ENCODE results near the gene SEPTIN8. TPM values are rescaled to one million over a fixed set of nuclear protein-coding genes. Genes with fewer than 3 reads are reported as not detected.

Gene SEPTIN8
- total and polyA plus RNA-seq, 2 of the 13 experiments (the other 11 are each of a cell fraction or from before 2014, with no cell fraction given): 41.4 to 49.9 TPM

DNA sequence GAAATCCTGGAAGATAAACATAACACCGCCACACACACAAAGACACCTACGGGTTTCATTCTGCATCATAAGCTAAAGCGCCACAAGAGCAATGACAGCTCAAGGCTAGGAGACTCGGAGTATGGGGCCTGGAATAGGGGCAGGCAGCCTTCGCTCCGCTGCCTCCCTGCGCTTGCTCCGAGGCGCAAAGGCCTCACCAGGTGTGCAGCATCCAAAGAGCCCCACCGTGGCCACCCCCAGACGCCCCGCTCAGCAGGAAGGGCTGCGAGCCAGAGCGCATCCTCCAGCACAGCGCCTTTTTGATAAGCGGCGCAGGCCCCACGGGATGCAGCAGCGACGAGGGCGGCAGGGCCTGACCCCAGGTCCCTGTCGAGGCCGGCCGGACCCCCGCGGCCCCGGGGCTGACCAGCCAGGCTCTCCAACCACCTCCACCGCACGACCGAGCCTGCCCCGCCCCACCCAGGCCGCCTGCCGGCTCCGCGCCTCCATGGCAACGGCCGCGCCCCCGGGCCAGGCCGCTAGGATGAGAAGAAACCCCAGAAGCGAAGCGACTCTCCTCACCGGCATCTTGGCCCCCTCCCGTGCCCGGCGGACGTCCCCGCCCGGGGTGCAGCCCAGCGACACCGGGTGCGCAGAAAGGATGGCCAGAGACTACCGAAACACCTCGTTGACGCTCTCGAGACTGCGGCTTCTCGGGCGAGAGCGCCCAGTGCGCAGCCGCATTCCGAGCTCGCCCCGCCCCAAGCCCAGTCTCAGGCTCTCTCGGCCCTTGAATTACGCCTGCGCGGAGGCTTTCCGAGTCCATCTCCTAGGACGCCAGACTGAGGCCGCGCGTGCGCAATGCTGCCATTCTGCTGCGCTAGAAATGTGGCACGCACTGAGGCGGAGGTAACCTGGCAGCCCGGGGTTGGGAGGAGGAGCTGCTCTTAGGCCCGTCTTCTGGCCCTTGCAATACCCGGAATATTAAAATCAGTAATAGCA is 39.9 kb downstream of the SEPTIN8 start, which contains the start of gene KIF3A (continued):
- TF ChIP-seq, protein P1, sequence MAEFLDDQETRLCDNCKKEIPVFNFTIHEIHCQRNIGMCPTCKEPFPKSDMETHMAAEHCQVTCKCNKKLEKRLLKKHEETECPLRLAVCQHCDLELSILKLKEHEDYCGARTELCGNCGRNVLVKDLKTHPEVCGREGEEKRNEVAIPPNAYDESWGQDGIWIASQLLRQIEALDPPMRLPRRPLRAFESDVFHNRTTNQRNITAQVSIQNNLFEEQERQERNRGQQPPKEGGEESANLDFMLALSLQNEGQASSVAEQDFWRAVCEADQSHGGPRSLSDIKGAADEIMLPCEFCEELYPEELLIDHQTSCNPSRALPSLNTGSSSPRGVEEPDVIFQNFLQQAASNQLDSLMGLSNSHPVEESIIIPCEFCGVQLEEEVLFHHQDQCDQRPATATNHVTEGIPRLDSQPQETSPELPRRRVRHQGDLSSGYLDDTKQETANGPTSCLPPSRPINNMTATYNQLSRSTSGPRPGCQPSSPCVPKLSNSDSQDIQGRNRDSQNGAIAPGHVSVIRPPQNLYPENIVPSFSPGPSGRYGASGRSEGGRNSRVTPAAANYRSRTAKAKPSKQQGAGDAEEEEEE (CRISPR knock-in tag; IDR thresholded peaks at IDR 0.05; ENCODE audit: borderline replicate concordance): no peak
- TF ChIP-seq, protein P2, sequence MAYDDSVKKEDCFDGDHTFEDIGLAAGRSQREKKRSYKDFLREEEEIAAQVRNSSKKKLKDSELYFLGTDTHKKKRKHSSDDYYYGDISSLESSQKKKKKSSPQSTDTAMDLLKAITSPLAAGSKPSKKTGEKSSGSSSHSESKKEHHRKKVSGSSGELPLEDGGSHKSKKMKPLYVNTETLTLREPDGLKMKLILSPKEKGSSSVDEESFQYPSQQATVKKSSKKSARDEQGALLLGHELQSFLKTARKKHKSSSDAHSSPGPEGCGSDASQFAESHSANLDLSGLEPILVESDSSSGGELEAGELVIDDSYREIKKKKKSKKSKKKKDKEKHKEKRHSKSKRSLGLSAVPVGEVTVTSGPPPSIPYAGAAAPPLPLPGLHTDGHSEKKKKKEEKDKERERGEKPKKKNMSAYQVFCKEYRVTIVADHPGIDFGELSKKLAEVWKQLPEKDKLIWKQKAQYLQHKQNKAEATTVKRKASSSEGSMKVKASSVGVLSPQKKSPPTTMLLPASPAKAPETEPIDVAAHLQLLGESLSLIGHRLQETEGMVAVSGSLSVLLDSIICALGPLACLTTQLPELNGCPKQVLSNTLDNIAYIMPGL (CRISPR knock-in tag; IDR thresholded peaks at IDR 0.05; ENCODE audit: borderline replicate concordance in 1 of 2, low read depth in 1 of 2): peak in 1 of 2 experiments; percentile 61; a peak in 1 of 4 replicates
- no peak for TF ChIP-seq PCBP2 (optimal IDR thresholded peaks at IDR 0.05; ENCODE audit: low read depth, low read length, poor library complexity, severe bottlenecking)
- TF ChIP-seq TBX2 (CRISPR knock-in tag; IDR thresholded peaks at IDR 0.05; ENCODE audit: borderline replicate concordance): peak; percentile 69; the same call in 1 of the 2 replicates
- no peak for TF ChIP-seq SP140L (CRISPR knock-in tag; IDR thresholded peaks at IDR 0.05; ENCODE audit: borderline replicate concordance)
- no peak for TF ChIP-seq MBNL3 (CRISPR knock-in tag; conservative IDR thresholded peaks at IDR 0.05)
- TF ChIP-seq ZNF468 (CRISPR knock-in tag; IDR thresholded peaks at IDR 0.05): no peak
- peak; percentile 42; the same call in 1 of the 2 replicates for TF ChIP-seq NR2C2 (CRISPR knock-in tag; IDR thresholded peaks at IDR 0.05; ENCODE audit: borderline replicate concordance)
- TF ChIP-seq, protein P3, sequence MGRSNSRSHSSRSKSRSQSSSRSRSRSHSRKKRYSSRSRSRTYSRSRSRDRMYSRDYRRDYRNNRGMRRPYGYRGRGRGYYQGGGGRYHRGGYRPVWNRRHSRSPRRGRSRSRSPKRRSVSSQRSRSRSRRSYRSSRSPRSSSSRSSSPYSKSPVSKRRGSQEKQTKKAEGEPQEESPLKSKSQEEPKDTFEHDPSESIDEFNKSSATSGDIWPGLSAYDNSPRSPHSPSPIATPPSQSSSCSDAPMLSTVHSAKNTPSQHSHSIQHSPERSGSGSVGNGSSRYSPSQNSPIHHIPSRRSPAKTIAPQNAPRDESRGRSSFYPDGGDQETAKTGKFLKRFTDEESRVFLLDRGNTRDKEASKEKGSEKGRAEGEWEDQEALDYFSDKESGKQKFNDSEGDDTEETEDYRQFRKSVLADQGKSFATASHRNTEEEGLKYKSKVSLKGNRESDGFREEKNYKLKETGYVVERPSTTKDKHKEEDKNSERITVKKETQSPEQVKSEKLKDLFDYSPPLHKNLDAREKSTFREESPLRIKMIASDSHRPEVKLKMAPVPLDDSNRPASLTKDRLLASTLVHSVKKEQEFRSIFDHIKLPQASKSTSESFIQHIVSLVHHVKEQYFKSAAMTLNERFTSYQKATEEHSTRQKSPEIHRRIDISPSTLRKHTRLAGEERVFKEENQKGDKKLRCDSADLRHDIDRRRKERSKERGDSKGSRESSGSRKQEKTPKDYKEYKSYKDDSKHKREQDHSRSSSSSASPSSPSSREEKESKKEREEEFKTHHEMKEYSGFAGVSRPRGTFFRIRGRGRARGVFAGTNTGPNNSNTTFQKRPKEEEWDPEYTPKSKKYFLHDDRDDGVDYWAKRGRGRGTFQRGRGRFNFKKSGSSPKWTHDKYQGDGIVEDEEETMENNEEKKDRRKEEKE (IDR thresholded peaks at IDR 0.05): no peak
- TF ChIP-seq, protein P4, sequence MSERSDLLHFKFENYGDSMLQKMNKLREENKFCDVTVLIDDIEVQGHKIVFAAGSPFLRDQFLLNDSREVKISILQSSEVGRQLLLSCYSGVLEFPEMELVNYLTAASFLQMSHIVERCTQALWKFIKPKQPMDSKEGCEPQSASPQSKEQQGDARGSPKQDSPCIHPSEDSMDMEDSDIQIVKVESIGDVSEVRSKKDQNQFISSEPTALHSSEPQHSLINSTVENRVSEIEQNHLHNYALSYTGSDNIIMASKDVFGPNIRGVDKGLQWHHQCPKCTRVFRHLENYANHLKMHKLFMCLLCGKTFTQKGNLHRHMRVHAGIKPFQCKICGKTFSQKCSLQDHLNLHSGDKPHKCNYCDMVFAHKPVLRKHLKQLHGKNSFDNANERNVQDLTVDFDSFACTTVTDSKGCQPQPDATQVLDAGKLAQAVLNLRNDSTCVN (CRISPR knock-in tag; IDR thresholded peaks at IDR 0.05; ENCODE audit: borderline replicate concordance): 0 out of 2 replicates have a peak, but pooled peaks have one; percentile 27
- peak; percentile 21 for TF ChIP-seq AGO2 (optimal IDR thresholded peaks at IDR 0.05; ENCODE audit: low read depth, low read length)
- TF ChIP-seq NCOA2 (CRISPR knock-in tag; IDR thresholded peaks at IDR 0.05): no peak; the same call in 1 of the 2 replicates
- TF ChIP-seq ZFYVE20 (CRISPR knock-in tag; IDR thresholded peaks at IDR 0.05; ENCODE audit: borderline replicate concordance, low read depth): no peak
- TF ChIP-seq PRPF4 (IDR thresholded peaks at IDR 0.05; ENCODE audit: low read depth, low read length, poor library complexity, severe bottlenecking): no peak
- TF ChIP-seq GFI1 (CRISPR knock-in tag; IDR thresholded peaks at IDR 0.05; ENCODE audit: borderline replicate concordance): no peak; the same call in 1 of the 2 replicates
- no peak for TF ChIP-seq HHEX (CRISPR knock-in tag; IDR thresholded peaks at IDR 0.05)
- no peak for TF ChIP-seq TEAD2 (CRISPR knock-in tag; IDR thresholded peaks at IDR 0.05)
- TF ChIP-seq IKZF4 (CRISPR knock-in tag; IDR thresholded peaks at IDR 0.05; ENCODE audit: borderline replicate concordance, low read depth, not compliant biosample characterization): no peak

All from HepG2 (cell line).